GM12891 (cell line): ENCODE results near the gene BID.

Experiments
- POLR2A ChIP-seq: IDR thresholded peaks from 2 replicates; pipeline ENCODE4 v1.6.1; 2011; ENCODE audit warnings: low read depth, low read length, control low read depth
- POLR2AphosphoS5 ChIP-seq: IDR thresholded peaks from 2 replicates; pipeline ENCODE4 v1.6.1; 2011; ENCODE audit warnings: low read depth, low read length, control low read depth
- POU2F2 ChIP-seq: IDR thresholded peaks from 2 replicates; pipeline ENCODE4 v1.6.1; 2011; ENCODE audit warnings: low read depth, mild to moderate bottlenecking, control low read depth, low read length, moderate library complexity
- SPI1 ChIP-seq: IDR thresholded peaks from 2 replicates; pipeline ENCODE4 v1.6.1; 2011; ENCODE audit warnings: low read depth, low read length, control low read depth
- TAF1 ChIP-seq: IDR thresholded peaks from 2 replicates; pipeline ENCODE4 v1.6.1; 2011; ENCODE audit warnings: low read depth, low read length, control low read depth

- no peak for TF ChIP-seq POU2F2
- TF ChIP-seq SPI1 = no peak
- TF ChIP-seq POLR2A = no peak
- TF ChIP-seq POLR2AphosphoS5 = no peak
- no peak for TF ChIP-seq TAF1
Observed at GRCh38 chr22:17811119-17811518, 36.9 kb upstream of the BID start.
